Naive thymus-derived CD4-positive, alpha-beta T cell (primary cell): Measurements from ENCODE around the gene PPA2. TPM values are rescaled to one million over a fixed set of nuclear protein-coding genes. Genes with fewer than 3 reads are reported as not detected.

Source experiments
- ATAC-seq: fragments of 150-1000 bp; cut with Tn5 transposase; 2 replicates; pipeline ENCODE4 v1.10.0; 2021; ENCODE audit warnings: mild to moderate bottlenecking, moderate library complexity
- CTCF ChIA-PET: fragments of 350-600 bp; sonication (Branson Sonifier 250); formaldehyde crosslinking; loops from one replicate; lab custom pipeline; 2021; ENCODE audit warnings: antibody characterized with exemption; lab: Charles Lee
- POLR2A ChIA-PET: fragments of 350-600 bp; sonication (Branson Sonifier 250); formaldehyde crosslinking; loops from one replicate; lab custom pipeline; 2021; ENCODE audit warnings: antibody characterized with exemption, inconsistent platforms; lab: Charles Lee
- DNase-seq, 9 donors: peaks; one replicate each; pipeline versions ENCODE4 v3.0.0 to v3.0.0-alpha.2; 2020 to 2022; ENCODE audit warnings: mixed read lengths in 1 of 9
- H3K27ac ChIP-seq: one replicate; pipeline ENCODE4 v1.7.0; 2013; ENCODE audit warnings: mild to moderate bottlenecking, low read depth, low read length, moderate library complexity
- H3K27me3 ChIP-seq, 2 donors: one replicate each; pipeline ENCODE4 v1.7.0; 2013; ENCODE audit warnings: low read length in 2 of 2, mild to moderate bottlenecking in 2 of 2, moderate library complexity in 2 of 2; ENCODE audit not compliant: control insufficient read depth in 2 of 2, insufficient read depth in 2 of 2
- H3K36me3 ChIP-seq, 3 experiments: 1 replicate in 2 of 3; 2 replicates in 1 of 3; pipeline ENCODE4 v1.7.0; 2013; ENCODE audit warnings: low read length in 3 of 3, mild to moderate bottlenecking in 3 of 3, moderate library complexity in 1 of 3; ENCODE audit not compliant: insufficient read depth in 3 of 3, control insufficient read depth in 2 of 3
- H3K4me1 ChIP-seq, 2 donors: one replicate each; pipeline ENCODE4 v1.7.0; 2013; ENCODE audit warnings: low read length in 2 of 2, mild to moderate bottlenecking in 2 of 2, moderate library complexity in 1 of 2; ENCODE audit not compliant: control insufficient read depth in 2 of 2, insufficient read depth in 2 of 2
- H3K4me3 ChIP-seq: 2 replicates; pipeline ENCODE4 v1.7.0; 2013; ENCODE audit warnings: mild to moderate bottlenecking, low read length
- H3K9me3 ChIP-seq, 3 experiments: 1 replicate in 2 of 3; 2 replicates in 1 of 3; pipeline ENCODE4 v1.7.0; 2013; ENCODE audit warnings: low read length in 3 of 3; ENCODE audit not compliant: control insufficient read depth in 2 of 3
- H3K27ac Mint-ChIP-seq, 9 donors: one replicate each; pipeline ENCODE4 v1.8.0; 2020 to 2022; ENCODE audit warnings: mixed read lengths in 9 of 9, mild to moderate bottlenecking in 8 of 9, moderate library complexity in 5 of 9, inconsistent platforms in 2 of 9
- H3K27me3 Mint-ChIP-seq, 5 donors: one replicate each; pipeline ENCODE4 v1.8.0; 2021 to 2022; ENCODE audit warnings: mixed read lengths in 5 of 5, mild to moderate bottlenecking in 1 of 5
- H3K36me3 Mint-ChIP-seq, 5 donors: one replicate each; pipeline ENCODE4 v1.8.0; 2020 to 2022; ENCODE audit warnings: mixed read lengths in 5 of 5, mild to moderate bottlenecking in 3 of 5, inconsistent platforms in 1 of 5
- H3K4me1 Mint-ChIP-seq, 7 donors: one replicate each; pipeline ENCODE4 v1.8.0; 2020 to 2022; ENCODE audit warnings: mixed read lengths in 7 of 7, mild to moderate bottlenecking in 3 of 7, inconsistent platforms in 1 of 7
- H3K4me3 Mint-ChIP-seq, 10 donors: one replicate each; pipeline ENCODE4 v1.8.0; 2020 to 2022; ENCODE audit warnings: mild to moderate bottlenecking in 10 of 10, mixed read lengths in 10 of 10, moderate library complexity in 6 of 10, inconsistent platforms in 2 of 10
- H3K9me3 Mint-ChIP-seq, 11 donors: one replicate each; pipeline ENCODE4 v1.8.0; 2020 to 2022; ENCODE audit warnings: mixed read lengths in 11 of 11, mild to moderate bottlenecking in 4 of 11, inconsistent platforms in 1 of 11, moderate library complexity in 1 of 11
- intact Hi-C, 2 donors: fragments of 100-400 bp; cut with micrococcal nuclease; formaldehyde crosslinking; loops; one replicate each; pipeline ENCODE4 v1.15.1; 2023
- polyA plus RNA-seq, 2 donors: library from polyadenylated mRNA; unstranded; fragments of 300-500 nt; fragmentation: Illumina TruSeq; gene quantifications; one replicate each; pipeline ENCODE4 v1.2.3, GENCODE V29; 2021
- total RNA-seq, 6 experiments: library from RNA in 5 of 6; stranded (reverse) in 5 of 6; gene quantifications; 1 replicate in 5 of 6; 2 replicates in 1 of 6; pipeline ENCODE4 v1.2.3 and lab custom pipeline; 2021 to 2026

The PPA2 gene
- total and polyA plus RNA-seq, 7 experiments from 2014 or later, result 38.2 to 107 (median 51.2) TPM

- Mint-ChIP-seq H3K4me1 (no peaks in the 10 kb centered on the region), H3K9me3 (peaks cover 0 to 1% (median 0%) of the 10 kb centered on the region in 11 donors), H3K27ac (no peak overlapping the region), H3K36me3 (peaks cover 0 to 17% (median 4%) of the 10 kb centered on the region in 5 donors), H3K4me3 (no peak overlapping the region), H3K27me3 (no peaks in the 10 kb centered on the region)
- POLR2A ChIA-PET, result no interaction called here
- ATAC-seq (no peak), DNase-seq (no peak)
- H3K27me3 ChIP-seq, result no peaks in the 10 kb centered on the region
- H3K36me3 ChIP-seq, result no peaks in the 10 kb centered on the region
- CTCF ChIA-PET, result no interaction called here
- H3K9me3 ChIP-seq, result no peaks in the 10 kb centered on the region
- no peaks in the 10 kb centered on the region for H3K4me1 ChIP-seq
- intact Hi-C loops, result no loop called here
- no peak overlapping the region for H3K27ac ChIP-seq
- H3K4me3 ChIP-seq, result no peak overlapping the region
These were observed 130.5 kb downstream of the PPA2 start for GRCh38 chr4:105343146-105343931.

- peaks cover 0 to 11% (median 5%) of the 10 kb centered on the region in 7 donors for H3K4me1 Mint-ChIP-seq
- H3K9me3 Mint-ChIP-seq, result peaks cover 0 to 2% (median 0%) of the 10 kb centered on the region in 11 donors
- H3K4me3 Mint-ChIP-seq, result no peak overlapping the region
- Histone ChIP-seq H3K4me1 (no peaks in the 10 kb centered on the region), H3K9me3 (no peaks in the 10 kb centered on the region), H3K4me3 (no peak overlapping the region), H3K27ac (no peak overlapping the region), H3K27me3 (no peaks in the 10 kb centered on the region), H3K36me3 (no peaks in the 10 kb centered on the region)
- POLR2A ChIA-PET, result no interaction called here
- DNase-seq (no peak), ATAC-seq (no peak)
- H3K27me3 Mint-ChIP-seq, result no peaks in the 10 kb centered on the region
- H3K27ac Mint-ChIP-seq, result no peak overlapping the region
- peaks cover 0 to 20% (median 9%) of the 10 kb centered on the region in 5 donors for H3K36me3 Mint-ChIP-seq
- intact Hi-C loops, result no loop called here
- CTCF ChIA-PET, result no interaction called here
These were observed 144.8 kb downstream of the PPA2 start for GRCh38 chr4:105329081-105329480.

DNA sequence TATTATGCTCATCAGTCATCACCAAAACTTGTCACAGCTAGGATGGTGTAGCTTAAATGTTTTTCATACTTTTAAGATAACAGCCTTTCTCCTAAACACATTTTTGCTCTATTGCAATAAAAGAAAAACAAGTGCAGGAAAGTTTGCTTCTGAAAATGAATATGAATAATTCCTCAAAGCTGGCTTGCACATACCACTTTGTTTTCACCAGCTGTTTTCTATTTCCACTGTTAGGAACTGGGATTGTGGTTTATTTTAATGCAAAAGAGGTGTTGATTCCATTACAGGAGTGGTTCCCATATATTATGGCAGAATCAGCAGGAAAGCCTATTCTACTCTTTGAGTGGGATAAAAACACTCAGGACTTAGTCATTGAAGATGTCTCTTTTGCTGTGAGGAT lies 145.9 kb downstream of the PPA2 start:
- Mint-ChIP-seq H3K36me3 (peaks cover 0 to 9% (median 4%) of the 10 kb centered on the region in 5 donors), H3K9me3 (peaks cover 0 to under 1% (median 0%) of the 10 kb centered on the region in 11 donors), H3K27ac (no peak overlapping the region), H3K4me3 (no peak overlapping the region), H3K27me3 (no peaks in the 10 kb centered on the region), H3K4me1 (peaks cover 0 to 11% (median 5%) of the 10 kb centered on the region in 7 donors)
- H3K36me3 ChIP-seq, result no peaks in the 10 kb centered on the region
- intact Hi-C loops, result no loop called here
- no peak for ATAC-seq
- H3K27me3 ChIP-seq, result no peaks in the 10 kb centered on the region
- ChIA-PET CTCF (no interaction called here), POLR2A (no interaction called here)
- H3K4me3 ChIP-seq, result no peak overlapping the region
- H3K4me1 ChIP-seq, result no peaks in the 10 kb centered on the region
- no peaks in the 10 kb centered on the region for H3K9me3 ChIP-seq
- DNase-seq, result no peak
- H3K27ac ChIP-seq, result no peak overlapping the region

DNA sequence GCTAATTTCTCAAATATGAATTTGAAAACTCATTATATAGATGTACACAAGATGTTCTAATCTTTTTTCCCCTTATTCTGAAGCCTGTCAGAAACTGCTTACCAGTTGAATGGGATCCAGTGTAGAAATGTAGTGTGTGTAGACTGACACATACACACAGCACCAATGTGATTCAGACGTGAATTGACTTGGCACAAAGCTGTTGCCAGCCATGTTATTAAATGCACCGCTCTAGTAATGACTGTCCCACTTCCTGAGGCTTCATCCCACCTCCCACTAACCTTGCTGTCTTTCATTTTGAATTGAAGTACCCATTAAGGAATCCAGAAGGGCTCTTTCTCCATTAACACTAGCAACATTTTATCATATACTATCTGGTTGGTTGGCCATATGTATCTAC lies 146.6 kb downstream of the PPA2 start:
- POLR2A ChIA-PET, result no interaction called here
- intact Hi-C loops, result no loop called here
- Mint-ChIP-seq H3K4me1 (peaks cover 0 to 11% (median 5%) of the 10 kb centered on the region in 7 donors), H3K9me3 (no peaks in the 10 kb centered on the region), H3K27me3 (no peaks in the 10 kb centered on the region), H3K4me3 (no peak overlapping the region), H3K36me3 (peaks cover 0 to 3% (median 2%) of the 10 kb centered on the region in 5 donors), H3K27ac (no peak overlapping the region)
- Histone ChIP-seq H3K27ac (no peak overlapping the region), H3K9me3 (no peaks in the 10 kb centered on the region), H3K27me3 (no peaks in the 10 kb centered on the region), H3K4me1 (no peaks in the 10 kb centered on the region), H3K4me3 (no peak overlapping the region), H3K36me3 (no peaks in the 10 kb centered on the region)
- ATAC-seq, result no peak
- CTCF ChIA-PET, result no interaction called here
- no peak for DNase-seq

Other genes starting within 250 kb of the PPA2 start
- not detected for gene ARHGEF38, start 78.6 kb upstream of the PPA2 start, total RNA-seq
- gene ARHGEF38, start 78.6 kb upstream of the PPA2 start, polyA plus RNA-seq, result under 1 TPM in 1 of 2 donors, not detected in 1; 0.45 TPM
- 10 to 100 TPM; 14.8 to 20.4 (median 17.6) TPM for gene INTS12, start 234.6 kb upstream of the PPA2 start, total RNA-seq
- 10 to 100 TPM; 33.1 to 40.9 TPM for gene INTS12, start 234.6 kb upstream of the PPA2 start, polyA plus RNA-seq
- 1 to 10 TPM; 5.8 to 9.2 (median 7.5) TPM for gene GSTCD, start 234.7 kb upstream of the PPA2 start, total RNA-seq
- 1 to 10 TPM; 3.8 to 4.0 TPM for gene GSTCD, start 234.7 kb upstream of the PPA2 start, polyA plus RNA-seq